ENCODE data around the gene RETREG3.
A peak's percentile ranks its signal among the peaks of the same experiment; 100 is the strongest.

The RETREG3 gene

GRCh38 chr17:42563143-42563509 lies 46.0 kb downstream of the RETREG3 start:
- Histone ChIP-seq H3K36me3 (peaks cover 24% of the 10 kb centered on the region), H3K9me3 (no peaks in the 10 kb centered on the region), H3K4me1 (no peaks in the 10 kb centered on the region; the same call in none of the 2 replicates), H3K27me3 (no peaks in the 10 kb centered on the region), H3K4me3 (ENCODE audit: low read depth, low read length) (peak overlapping the region; percentile 79)
- TF ChIP-seq CTCF (IDR thresholded peaks at IDR 0.05; ENCODE audit: low read depth, low read length), result no peak
- no peak for DNase-seq

- peak; percentile 35 for DNase-seq
- H3K4me1 ChIP-seq, result no peaks in the 10 kb centered on the region; the same call in none of the 2 replicates
- no peak for TF ChIP-seq CTCF (IDR thresholded peaks at IDR 0.05; ENCODE audit: low read depth, low read length)
Measured at GRCh38 chr17:42562388-42563142, 46.6 kb downstream of the RETREG3 start.

GRCh38 chr17:42561897-42562387 lies 47.2 kb downstream of the RETREG3 start, which contains the start of gene COASY:
COASY (plus strand) TSS chr17:42562148; CDS start chr17:42562623, 475 bp downstream.
- Histone ChIP-seq H3K36me3 (peaks cover 24% of the 10 kb centered on the region), H3K4me1 (no peaks in the 10 kb centered on the region; the same call in none of the 2 replicates), H3K4me3 (ENCODE audit: low read depth, low read length) (peak within 1 kb of the TSS; percentile 79), H3K27me3 (no peaks in the 10 kb centered on the region), H3K9me3 (no peaks in the 10 kb centered on the region)
- TF ChIP-seq CTCF (IDR thresholded peaks at IDR 0.05; ENCODE audit: low read depth, low read length), result no peak
- DNase-seq, result peak; percentile 98

More at GRCh38 chr17:42562388-42563142, 46.6 kb downstream of the RETREG3 start:
- H3K9me3 ChIP-seq, result no peaks in the 10 kb centered on the region
- H3K4me3 ChIP-seq (ENCODE audit: low read depth, low read length), result peak overlapping the region; percentile 79
- no peaks in the 10 kb centered on the region for H3K27me3 ChIP-seq
- peaks cover 24% of the 10 kb centered on the region for H3K36me3 ChIP-seq

- TF ChIP-seq CTCF (IDR thresholded peaks at IDR 0.05; ENCODE audit: low read depth, low read length), result no peak
- DNase-seq, result no peak
- H3K4me3 ChIP-seq (ENCODE audit: low read depth, low read length), result no peak overlapping the region
- H3K36me3 ChIP-seq, result peaks cover 14% of the 10 kb centered on the region
- H3K4me1 ChIP-seq, result no peaks in the 10 kb centered on the region; the same call in 1 of the 2 replicates
- H3K27me3 ChIP-seq, result no peaks in the 10 kb centered on the region
- H3K9me3 ChIP-seq, result no peaks in the 10 kb centered on the region
Measured at GRCh38 chr17:42560246-42560645, 48.9 kb downstream of the RETREG3 start.

- no peaks in the 10 kb centered on the region; the same call in 1 of the 2 replicates for H3K4me1 ChIP-seq
- no peak overlapping the region for H3K4me3 ChIP-seq (ENCODE audit: low read depth, low read length)
- H3K9me3 ChIP-seq, result no peaks in the 10 kb centered on the region
- no peak for TF ChIP-seq CTCF (IDR thresholded peaks at IDR 0.05; ENCODE audit: low read depth, low read length)
- no peak for DNase-seq
- H3K27me3 ChIP-seq, result no peaks in the 10 kb centered on the region
- H3K36me3 ChIP-seq, result peaks cover 4% of the 10 kb centered on the region; the same call in 1 of the 2 replicates
Measured at GRCh38 chr17:42559075-42559474, 50.1 kb downstream of the RETREG3 start.

All from BE2C (cell line).